Colon (tissue), 2 donors: ENCODE data around the gene ADIG.
"Not testable (repeated sequence)": the region's sequence is repeated elsewhere in the genome, so short reads cannot be mapped to it uniquely, and the experiment has no call there.

ENCODE experiments used
- FAIRE-seq: peaks from 2 replicates; lab custom pipeline; 2012; peaks lifted over from hg19 to GRCh38; lab: Jason Lieb, UNC
- donor health status: control.
- donor health status: control.

Gene ADIG

DNA sequence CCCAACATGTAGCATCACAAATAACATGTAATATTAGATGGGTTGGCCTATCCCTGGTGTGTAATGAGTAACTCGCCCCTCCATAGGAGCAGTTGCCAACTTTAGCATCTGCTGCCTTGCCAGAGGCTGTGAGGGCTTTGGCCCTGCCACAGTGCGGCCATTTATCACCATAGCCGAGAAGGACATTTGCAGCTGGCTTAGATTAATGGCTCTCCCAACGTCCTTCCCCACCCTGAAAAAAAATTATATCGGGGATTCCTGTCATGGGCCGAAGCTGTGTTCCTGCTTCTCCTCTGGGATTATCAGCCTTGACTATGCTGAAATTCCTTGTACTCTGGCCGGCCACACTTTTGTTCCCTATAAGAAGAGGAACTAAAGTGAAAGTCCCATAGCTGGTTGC lies 7.6 kb upstream of the ADIG start:
- FAIRE-seq, result no peak

DNA sequence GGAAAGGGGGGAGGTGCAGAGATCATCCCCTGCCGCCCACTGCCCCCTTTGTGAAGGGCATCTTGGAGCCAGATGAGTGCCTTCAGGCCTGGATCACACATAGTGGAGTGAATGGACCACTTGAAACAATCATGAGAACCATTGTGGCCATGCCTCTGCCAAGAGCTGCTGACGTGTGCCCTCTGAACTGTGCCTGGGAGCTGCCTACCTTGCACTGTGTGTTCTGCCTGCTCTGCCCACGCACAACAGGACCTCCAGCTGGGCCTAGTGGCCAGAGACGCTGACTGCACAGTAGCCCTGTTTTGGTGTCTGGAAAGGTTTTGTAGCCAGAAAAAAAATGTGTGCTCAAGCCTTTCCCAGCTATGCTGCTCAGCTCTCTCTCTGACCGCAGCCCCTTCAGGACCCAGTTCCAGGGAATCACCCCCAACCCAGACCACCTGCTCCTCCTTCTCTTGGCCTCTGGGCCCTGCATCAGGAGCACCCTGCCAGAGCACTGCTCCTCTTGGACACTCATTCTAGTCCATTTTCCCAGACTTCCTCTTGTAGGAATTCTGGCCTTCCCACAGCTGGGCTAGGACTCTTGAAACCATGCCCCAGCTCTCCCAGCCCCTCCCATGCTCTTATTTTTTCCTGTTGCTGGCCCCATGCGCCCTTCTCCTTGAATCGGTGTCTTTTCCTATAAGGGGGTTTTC lies 1.6 kb upstream of the ADIG start:
- FAIRE-seq, result no peak

DNA sequence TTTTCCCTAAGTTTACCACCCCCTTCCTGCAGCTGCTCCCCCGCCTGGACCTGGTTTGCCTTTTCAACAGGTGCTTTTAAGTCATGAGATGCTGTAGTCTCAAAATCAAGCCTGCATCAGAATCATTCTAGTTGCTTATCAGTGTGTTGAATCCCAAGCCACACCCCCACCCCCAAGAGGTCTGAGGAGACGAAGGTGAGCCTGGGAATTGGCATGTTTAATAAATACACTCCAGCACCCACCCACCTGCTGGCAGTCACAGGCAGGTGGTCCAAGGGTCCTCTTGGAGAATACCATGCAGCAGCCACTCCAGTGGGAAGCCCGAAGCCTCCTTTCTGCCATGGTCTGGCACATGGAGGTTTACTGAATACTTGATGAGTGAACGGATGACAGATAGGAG lies 1.1 kb upstream of the ADIG start:
- no peak for FAIRE-seq

DNA sequence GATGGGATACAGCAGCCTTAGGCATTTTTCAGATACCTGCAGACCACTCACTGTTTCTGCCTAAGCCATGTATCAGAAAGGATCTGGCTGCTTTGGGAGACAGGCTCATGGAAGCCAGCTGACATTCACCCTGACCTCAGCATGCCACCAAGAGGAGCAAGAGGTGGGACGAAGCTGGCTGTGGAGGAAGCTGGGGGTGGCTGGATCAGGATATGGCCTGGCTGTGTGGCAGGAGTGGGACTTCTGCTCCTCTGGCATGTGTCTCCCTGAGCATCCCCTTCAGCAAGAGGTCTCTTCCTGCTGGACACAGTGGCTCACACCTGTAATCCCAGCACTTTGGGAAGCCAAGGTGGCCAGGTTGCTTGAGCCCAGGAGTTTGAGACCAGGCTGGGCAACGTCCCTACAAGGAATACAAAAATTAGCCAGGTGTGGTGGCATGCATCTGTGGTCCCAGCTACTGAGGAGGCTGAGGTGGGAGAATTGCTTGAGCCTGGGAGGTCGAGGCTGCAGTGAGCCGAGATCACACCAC lies 897 bp downstream of the ADIG start:
- FAIRE-seq, result no peak

DNA sequence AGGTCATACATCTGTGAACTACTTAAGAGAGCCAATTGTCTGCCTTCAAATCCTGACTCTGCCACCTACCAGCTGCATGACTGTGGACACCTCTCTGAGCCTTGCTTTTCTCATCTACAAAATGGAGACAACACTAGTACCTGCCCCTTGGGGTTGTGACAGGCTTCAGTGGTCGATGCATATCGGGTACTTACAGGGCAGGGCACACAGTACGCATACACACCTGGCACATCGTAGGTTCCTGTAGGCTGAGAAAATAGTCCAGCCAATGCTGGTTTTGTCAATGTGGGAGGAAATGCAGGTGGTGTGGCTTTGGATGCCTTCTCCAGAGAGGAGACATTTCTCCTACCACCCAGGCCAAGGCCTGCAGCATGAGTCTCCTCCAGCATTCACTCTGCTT lies 2.3 kb downstream of the ADIG start:
- no peak for FAIRE-seq

DNA sequence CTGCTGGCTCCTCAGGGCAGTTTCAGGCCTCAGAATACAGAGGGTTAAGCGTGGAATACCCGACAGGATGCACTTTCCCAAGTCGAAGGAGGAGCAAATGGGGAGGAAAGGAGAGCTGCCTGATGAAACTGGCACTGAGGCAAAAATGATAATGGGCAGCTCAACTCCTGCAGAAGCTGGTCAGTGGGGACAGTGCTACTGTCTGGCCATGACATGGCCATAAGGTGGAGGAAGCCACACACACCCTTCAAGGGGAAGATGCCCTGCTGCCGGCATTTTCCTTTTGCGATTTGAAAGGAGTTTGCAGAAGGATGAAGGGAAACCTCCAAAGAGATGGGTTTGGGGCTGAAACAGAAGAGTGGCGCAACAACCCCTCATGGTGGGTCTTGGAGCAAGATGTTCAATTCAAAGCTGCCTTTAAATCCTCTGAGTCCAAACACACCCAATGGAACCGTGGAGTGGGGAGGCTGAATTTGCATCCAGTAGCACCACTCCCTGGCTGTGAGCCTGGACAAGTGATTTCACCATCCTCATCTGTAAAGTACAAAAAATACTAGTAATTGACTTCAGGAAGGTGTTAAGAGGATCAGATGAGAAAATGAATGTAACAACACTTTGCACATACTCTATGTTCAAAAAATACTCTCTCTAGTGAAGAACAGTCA lies 3.2 kb downstream of the ADIG start:
- no peak for FAIRE-seq

DNA sequence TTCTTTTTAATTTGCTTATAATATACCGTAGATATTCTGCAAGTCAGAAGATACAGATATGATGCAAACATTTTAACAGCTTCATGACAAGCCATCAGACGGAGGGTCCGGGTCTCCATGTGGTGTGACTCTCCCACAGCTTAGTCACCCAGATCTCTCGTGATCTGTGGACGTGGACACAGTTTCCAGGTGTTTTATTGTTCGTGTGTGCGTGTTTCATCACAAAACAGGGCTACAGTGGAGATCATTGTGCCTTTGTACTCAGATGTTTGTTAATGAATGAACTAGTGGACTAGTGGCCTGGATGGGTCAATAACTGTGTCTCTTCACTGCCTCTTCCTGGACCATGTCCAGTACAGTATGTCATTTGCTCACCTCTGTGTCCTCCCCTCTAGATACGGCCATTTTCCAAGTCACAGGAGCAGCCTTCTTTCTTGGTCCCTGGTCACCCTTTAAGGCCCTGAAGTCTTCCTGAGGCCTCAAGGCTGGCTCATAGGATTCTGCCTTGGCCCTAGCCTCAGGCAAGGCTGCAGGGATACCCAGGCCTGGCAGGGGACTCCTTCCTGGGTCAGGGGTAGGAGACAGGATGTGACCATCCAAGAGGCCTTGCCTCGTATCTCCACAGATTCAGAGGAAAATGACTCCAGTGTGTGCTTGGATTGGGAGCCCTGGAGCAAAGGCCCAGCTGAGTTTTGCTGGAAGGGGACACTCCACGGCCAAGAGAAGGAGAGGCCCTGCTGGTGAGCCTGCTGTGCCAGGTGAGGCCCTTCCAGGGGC lies 4.6 kb downstream of the ADIG start:
- FAIRE-seq, result no peak

DNA sequence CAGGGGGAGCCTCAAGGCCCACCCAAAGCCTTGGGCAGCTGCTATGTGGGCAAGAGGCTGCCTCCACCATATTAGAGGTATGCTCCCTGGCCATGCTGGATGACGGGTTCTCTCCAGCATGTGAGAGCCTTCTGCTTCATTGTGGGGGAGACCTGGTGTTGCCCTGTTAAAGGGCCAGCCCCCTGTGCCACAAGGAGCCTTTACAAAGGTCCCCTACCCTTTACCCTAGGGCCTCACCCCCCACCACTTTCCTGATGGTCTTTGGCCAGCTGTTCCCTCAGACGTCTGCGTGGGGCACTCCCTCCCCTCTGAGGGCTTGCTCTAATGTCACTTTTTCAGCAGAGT lies 5.2 kb downstream of the ADIG start:
- no peak for FAIRE-seq

DNA sequence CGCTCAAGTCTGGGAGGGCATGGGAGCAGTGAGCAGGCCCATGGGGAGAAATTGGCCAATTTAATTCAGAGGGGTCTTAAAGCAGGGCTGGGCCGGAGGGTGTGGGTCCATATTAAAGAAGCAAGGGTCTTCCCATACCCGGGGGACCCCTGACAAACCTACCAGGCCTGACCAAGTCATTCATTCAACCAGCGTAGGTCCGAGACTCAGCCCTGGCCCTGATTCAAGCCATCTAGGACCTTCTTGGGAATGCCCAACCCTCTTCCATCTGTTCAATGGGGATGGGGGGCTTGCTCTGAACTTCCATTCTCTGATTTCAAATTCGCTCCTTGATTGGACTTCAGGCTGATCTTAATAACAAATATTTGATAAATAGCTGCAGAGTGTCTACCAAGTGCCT lies 7.3 kb downstream of the ADIG start:
- no peak for FAIRE-seq

DNA sequence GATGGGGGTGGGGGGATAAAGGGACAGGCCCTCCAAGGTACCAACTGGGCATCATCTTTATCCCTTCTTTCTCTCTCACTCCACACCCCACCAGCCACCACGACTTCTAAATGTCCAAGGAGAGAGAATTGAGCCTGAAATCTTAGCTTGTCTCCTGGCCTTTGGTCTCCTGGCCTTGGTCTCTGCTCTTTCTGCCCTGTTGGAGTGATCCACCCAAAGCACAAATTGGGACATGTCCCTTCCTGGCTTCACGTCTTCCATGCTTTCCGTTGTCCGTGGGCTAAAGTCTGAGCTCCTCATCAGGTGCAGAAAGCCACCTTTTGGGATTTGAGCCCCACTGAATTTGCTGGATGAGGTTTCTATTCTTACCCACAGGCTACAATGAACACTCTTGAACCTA lies 8.4 kb downstream of the ADIG start:
- no peak for FAIRE-seq

DNA sequence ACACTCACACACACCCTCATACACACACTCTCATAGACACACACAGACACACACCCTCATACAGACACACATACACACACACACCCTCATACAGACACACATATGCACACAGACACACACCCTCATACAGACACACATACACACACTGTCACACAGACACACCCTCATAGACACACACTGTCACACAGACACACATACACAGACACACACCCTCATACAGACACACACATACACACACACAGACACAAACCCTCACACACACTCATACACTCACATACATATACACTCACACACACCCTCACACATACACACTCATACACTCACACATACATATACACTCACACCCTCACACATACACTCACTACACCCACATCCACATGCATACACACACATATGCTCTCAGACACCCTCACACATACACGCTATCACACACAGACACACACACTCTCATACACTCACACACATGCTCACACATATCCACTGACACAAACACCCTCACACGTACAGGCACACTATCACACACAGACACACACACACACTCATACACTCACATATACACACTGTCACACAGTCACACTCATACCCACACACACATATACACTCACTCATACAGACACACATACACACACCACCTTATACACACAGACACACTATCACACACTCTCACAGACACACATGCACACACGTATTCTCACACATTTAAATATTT lies 9.1 kb downstream of the ADIG start:
- FAIRE-seq, result no peak

DNA sequence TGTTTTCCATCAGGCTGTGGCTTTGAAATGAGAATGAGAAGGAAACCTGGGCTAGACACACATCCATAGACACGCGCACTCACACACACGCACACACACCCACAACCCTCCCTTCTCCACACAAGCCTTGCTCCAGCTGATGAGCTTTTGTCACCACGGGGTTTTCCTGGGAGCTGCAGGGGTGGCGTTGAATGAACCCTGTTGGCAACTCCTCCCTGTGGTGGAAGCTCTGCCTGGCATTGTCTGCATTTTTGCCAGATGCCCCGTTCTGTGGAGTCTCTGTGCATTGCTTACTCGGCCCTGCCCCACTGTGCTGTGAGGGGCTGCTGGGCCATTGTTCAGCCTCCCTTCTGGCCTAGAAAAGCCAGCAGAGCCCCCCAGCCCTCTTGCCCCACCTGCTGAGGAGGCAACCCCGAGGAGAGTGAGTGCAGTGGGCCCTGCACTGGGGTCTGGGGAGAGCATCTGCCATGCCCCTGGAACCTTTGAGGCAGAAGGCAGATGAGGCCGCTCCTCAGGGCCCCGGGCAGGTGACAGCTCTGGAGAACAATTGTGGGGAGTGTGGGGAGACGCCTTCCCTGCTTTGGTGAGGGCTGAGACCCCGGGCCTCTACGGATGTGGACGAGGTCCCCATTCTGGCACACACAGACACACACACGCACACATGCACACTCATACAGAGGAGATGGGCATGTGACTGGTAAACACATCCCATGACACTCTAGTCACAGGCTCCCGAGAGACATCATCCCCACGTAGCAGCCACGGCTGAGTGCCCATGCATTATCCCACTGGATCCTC lies 9.9 kb downstream of the ADIG start:
- no peak for FAIRE-seq

DNA sequence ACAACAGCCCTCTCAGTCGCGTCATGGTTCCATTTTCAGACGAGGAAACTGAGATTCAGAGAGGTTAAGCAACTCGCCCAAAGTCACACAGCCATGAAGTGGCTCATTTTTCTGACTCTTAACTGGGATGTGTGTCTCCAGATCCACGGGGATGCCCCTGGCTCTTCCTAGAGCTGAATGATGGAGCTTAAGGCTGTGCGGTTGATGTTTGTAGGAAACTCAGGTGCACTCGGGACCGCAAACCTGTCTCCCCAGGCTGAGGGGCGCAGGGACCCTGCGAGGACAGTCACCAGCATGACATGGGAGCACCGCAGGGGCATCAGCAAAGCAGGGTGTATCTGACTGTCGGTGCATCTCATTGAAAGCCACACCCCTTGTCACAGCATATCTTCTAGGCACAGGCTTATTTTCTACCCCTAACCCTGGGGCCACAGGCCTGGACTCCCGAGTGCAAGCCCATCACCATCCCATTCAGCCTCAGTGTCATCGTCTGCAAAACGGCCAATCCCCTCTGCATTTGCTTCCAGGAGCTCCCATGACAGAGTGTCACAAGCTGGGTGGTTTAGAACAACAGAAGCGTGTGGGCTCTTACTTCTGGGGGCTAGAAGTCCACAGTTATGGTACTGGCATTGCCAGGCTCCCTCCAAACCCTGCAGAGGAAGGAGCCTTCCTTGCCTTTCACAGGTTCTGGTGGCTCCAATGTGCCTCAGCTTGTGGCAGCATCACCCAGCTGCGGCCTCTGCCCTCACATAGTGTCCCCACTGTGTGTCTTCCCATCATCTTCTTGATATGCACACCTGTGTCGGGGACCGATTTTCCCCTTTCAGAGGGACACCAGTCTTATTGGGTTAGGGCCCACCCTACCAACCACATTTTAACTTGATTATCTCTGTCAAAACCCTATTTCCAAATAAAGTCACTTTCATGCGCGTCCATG lies 10.7 kb downstream of the ADIG start:
- FAIRE-seq, result no peak

DNA sequence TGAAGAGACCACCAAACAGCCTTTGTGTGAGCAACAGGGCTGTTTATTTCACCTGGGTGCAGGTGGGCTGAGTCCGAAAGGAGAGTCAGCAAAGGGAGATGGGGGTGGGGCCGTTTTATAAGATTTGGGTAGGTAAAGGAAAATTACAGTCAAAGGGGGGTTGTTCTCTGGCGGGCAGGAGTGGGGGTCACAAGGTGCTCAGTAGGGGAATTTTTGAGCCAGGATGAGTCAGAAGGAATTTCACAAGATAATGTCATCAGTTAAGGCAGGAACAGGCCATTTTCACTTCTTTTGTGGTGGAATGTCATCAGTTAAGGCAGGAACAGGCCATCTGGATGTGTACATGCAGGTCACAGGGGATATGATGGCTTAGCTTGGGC lies 11.4 kb downstream of the ADIG start:
- FAIRE-seq, result not testable (repeated sequence)

DNA sequence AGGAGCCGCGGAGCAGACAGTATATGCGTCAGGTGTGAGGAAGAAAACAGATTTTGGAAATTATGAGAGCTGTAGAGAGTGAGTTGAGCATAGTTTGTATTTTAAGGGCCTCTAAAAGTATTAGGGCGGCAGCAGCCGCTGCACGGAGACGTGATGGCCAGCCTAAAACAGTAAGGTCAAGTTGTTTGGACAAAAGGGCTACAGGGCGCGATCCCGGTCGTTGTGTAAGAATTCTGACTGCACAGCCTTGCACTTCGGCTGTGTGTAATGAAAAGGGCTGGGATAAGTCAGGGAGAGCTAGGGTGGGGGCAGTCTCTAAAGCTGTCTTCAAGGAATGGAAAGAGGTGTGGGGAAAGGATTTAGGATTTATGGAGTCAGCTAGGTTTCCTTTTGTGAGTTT lies 13.3 kb downstream of the ADIG start:
- not testable (repeated sequence) for FAIRE-seq

DNA sequence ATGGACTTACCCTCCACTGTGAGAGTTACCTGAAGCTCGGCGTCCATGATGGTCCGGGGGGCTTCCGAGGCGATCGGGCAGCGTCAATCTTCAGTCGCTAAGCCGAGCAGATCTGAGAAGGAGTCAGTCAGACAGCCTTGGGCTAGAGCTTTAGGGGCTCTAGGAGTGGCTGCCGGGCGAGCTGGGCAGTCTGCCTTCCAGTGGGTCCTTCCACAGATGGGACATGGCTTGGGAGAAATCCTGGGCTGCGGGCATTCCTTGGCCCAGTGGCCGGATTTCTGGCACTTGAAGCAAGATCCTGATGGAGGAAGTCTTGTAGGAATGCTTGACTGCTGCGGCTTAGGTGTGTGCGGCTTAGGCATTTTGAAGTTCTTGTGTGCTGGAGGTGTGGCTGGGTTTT lies 14.9 kb downstream of the ADIG start:
- not testable (repeated sequence) for FAIRE-seq

DNA sequence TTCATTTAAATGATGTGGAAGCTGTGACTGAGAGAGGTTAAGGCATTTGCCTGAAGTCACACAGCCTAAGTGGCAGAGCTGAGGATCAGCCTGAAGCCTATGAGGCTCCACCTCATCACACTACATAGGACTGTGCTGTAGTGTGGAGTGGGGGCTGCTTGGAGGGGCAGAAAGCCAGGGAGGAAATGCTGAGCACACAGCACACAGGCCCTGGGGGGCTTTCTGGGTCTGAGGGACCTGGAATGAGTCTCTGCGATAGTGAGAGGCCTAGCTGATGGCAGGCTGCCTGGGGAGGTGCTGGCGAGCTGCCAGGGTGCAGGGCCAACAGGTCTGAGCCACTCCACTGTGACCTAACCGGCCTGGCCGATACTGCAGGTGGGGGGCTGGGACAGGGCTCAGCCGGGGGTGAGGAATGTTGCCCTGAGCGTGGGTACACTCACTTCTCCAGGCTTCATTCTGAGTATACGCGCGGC lies 18.4 kb downstream of the ADIG start:
- no peak for FAIRE-seq

DNA sequence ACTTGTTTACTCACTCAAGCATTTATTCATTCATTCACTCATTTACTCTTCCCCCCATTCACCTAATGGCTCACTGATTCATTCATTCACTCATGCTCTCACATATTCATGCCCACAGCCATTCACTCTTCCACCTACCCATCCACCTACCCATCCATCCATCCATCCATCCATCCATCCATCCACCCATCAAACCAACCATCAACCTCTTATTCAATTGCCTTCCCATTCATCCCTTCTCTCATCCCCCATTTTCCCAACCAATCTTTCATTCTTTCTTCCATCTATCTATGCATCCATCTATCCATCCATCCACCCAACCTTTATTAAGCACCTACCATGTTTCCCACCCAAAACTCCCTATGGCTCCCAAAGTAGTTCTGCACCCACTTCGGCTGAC lies 19.1 kb downstream of the ADIG start:
- FAIRE-seq, result no peak

DNA sequence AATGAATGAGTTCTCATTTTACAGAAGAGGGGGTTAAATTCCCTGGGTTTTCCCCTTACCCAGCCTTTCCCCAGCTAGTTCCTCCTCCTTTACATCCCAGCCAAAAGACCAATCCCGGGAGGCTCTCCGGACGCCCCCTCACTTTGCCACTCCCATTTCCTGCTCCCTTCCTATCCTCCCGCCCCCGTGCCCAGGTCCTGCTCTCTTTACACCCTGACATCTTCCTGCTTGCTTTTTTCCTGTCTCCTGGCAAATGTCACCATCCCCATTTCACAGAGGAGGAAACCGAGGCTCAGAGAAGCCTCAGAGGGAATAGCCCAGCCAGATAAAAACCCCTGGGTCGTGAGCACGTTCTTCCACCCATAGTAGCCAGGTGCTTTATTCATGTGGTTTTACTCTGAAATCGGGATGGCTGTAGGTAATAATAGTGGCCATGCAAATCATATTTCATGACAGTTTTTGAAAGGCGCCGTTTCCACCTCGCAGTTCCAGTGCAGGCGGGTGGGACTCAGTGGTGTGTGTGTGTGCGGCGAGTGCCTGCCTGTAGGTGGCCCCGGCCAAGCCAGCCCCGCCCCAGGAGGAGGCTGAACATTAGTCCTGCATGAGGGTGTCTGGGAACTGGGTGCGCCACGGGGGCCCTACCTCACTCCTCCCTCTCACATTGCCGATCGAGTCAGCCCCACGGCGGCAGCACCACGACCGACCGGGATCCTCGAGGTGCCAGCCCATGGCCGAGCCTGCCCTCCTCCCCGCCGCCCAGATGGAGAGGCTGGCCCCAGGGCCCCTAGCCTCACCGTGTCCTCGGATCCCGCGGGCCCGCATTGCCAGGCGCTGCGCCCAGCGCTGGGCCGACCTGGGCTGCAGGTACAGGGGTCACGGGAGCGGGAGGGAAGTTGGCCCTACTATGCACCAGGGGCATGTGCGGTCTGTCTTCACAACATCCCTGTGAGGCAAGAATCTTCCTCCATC lies 20.5 kb downstream of the ADIG start, which contains the start of gene ARHGAP40:
ARHGAP40 (plus strand) TSS at position 594 of the 969 bp plus-strand sequence.
- no peak for FAIRE-seq
